NB4 (cell line): ENCODE data around the gene SMIM31.

ENCODE experiments used
- POLR2A ChIP-seq: IDR thresholded peaks from 2 replicates; pipeline ENCODE4 v1.6.1; 2011; ENCODE audit warnings: mild to moderate bottlenecking; ENCODE audit not compliant: insufficient read length; ENCODE audit errors: extremely low read depth
- TF ChIP-seq, protein P1 (sequence below): IDR thresholded peaks from 2 replicates; pipeline ENCODE4 v1.6.1; 2011; ENCODE audit warnings: low read depth, low read length
- TF ChIP-seq, protein P2 (sequence below): IDR thresholded peaks from one replicate; pipeline ENCODE4 v1.5.1; 2012; ENCODE audit warnings: low read depth, low read length

DNA sequence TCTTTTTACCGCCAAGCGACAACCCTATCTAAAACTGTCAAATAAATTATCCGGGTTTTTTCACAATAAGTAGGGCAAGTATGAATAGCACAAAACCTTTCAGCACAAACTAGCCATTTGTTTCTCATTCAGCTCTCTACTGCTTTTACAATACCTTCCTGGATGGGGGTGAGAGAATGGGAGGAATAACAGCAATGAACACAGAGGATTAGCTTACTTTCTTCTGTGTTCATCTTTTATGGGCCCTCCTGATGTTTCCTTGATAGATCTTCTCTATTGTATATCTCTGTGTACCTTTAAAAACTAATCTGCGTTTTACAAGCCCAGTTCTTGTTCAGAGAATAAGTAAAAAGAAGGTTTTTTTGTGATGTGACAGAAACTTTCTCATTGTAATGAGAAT lies 67.8 kb downstream of the SMIM31 start:
- no peak for TF ChIP-seq POLR2A
- TF ChIP-seq, protein P1, sequence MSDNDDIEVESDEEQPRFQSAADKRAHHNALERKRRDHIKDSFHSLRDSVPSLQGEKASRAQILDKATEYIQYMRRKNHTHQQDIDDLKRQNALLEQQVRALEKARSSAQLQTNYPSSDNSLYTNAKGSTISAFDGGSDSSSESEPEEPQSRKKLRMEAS = no peak
- TF ChIP-seq, protein P2, sequence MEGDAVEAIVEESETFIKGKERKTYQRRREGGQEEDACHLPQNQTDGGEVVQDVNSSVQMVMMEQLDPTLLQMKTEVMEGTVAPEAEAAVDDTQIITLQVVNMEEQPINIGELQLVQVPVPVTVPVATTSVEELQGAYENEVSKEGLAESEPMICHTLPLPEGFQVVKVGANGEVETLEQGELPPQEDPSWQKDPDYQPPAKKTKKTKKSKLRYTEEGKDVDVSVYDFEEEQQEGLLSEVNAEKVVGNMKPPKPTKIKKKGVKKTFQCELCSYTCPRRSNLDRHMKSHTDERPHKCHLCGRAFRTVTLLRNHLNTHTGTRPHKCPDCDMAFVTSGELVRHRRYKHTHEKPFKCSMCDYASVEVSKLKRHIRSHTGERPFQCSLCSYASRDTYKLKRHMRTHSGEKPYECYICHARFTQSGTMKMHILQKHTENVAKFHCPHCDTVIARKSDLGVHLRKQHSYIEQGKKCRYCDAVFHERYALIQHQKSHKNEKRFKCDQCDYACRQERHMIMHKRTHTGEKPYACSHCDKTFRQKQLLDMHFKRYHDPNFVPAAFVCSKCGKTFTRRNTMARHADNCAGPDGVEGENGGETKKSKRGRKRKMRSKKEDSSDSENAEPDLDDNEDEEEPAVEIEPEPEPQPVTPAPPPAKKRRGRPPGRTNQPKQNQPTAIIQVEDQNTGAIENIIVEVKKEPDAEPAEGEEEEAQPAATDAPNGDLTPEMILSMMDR = no peak
